AG04449 (cell line): ENCODE results near the gene GARIN5A.

ENCODE experiments used
- CTCF ChIA-PET: fragments of 350-600 bp; formaldehyde crosslinking; extraction: SDS; loops from one replicate; lab custom pipeline; 2021; ENCODE audit warnings: antibody characterized with exemption; lab: Yijun Ruan, JAX
- POLR2A ChIA-PET: fragments of 400-600, 350-600 bp; formaldehyde crosslinking; extraction: SDS; loops from one replicate; lab custom pipeline; 2020; ENCODE audit warnings: antibody characterized with exemption, inconsistent platforms; lab: Yijun Ruan, JAX
- DNase-seq: peaks from one replicate; pipeline ENCODE4 v3.0.0-alpha.2; 2010; ENCODE audit warnings: low read depth, low spot score
- H3K4me3 ChIP-seq: 2 replicates; pipeline ENCODE4 v1.5.1; 2011; ENCODE audit warnings: low read depth, mild to moderate bottlenecking, control low read depth, low read length
- TF ChIP-seq, protein P1 (sequence below): IDR thresholded peaks from one replicate; pipeline ENCODE4 v1.5.1; 2011; ENCODE audit warnings: mild to moderate bottlenecking, moderate library complexity, low read length, control low read depth, inconsistent platforms; ENCODE audit not compliant: insufficient read depth; ENCODE audit errors: missing control alignments

GARIN5A gene

GRCh38 chr19:50433201-50434180 is 43.2 kb downstream of the GARIN5A start:
- no peak overlapping the region for H3K4me3 ChIP-seq
- ChIA-PET POLR2A (no interaction called here), CTCF (no interaction called here)
- TF ChIP-seq, protein P1, sequence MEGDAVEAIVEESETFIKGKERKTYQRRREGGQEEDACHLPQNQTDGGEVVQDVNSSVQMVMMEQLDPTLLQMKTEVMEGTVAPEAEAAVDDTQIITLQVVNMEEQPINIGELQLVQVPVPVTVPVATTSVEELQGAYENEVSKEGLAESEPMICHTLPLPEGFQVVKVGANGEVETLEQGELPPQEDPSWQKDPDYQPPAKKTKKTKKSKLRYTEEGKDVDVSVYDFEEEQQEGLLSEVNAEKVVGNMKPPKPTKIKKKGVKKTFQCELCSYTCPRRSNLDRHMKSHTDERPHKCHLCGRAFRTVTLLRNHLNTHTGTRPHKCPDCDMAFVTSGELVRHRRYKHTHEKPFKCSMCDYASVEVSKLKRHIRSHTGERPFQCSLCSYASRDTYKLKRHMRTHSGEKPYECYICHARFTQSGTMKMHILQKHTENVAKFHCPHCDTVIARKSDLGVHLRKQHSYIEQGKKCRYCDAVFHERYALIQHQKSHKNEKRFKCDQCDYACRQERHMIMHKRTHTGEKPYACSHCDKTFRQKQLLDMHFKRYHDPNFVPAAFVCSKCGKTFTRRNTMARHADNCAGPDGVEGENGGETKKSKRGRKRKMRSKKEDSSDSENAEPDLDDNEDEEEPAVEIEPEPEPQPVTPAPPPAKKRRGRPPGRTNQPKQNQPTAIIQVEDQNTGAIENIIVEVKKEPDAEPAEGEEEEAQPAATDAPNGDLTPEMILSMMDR = no peak
- no peak for DNase-seq

GRCh38 chr19:50432221-50433028 is 44.2 kb downstream of the GARIN5A start, which contains the start of gene MYBPC2:
MYBPC2 (plus strand) TSS chr19:50432892; CDS start chr19:50432954, 62 bp downstream.
- peak within 1 kb of the TSS; percentile 68 for H3K4me3 ChIP-seq
- ChIA-PET POLR2A (no interaction called here), CTCF (no interaction called here)
- TF ChIP-seq, protein P1 = no peak
- no peak for DNase-seq

GRCh38 chr19:50431343-50432220 is 45.1 kb downstream of the GARIN5A start:
- CTCF ChIA-PET = interaction anchor here (1.1 kb wide), 1 partner anchor 19 kb away, joined by 3 read pairs; no protein-coding TSS in a partner anchor
- H3K4me3 ChIP-seq = peak overlapping the region; percentile 68
- DNase-seq = no peak
- POLR2A ChIA-PET = no interaction called here
- TF ChIP-seq, protein P1 = no peak

DNA sequence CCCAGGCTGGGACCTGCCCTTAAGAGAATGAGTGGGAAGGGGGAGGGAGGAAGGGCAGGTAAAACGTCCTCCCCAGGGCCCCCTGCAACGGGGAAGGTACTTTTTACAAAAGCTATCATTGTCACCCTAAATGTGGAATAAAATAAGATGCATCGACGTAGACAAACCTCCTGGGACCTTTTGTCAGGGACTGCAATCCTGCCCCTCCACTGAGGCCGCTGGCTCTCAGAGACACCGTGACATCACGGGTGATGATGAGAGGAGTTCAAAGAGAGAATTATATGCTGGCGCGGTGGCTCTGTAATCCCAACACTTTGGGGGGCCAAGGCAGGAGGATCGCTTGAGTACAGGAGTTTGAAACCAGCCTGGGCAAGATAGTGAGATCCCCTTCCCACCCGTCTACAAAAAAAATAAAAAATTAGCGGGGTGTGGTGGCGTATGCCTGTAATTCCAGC is 45.7 kb downstream of the GARIN5A start:
- POLR2A ChIA-PET = no interaction called here
- TF ChIP-seq, protein P1 = no peak
- CTCF ChIA-PET = interaction anchor here (1.0 to 1.1 kb wide), 2 partner anchors 15 to 18 kb away, joined by 3 to 5 read pairs; no protein-coding TSS in a partner anchor
- H3K4me3 ChIP-seq = no peak overlapping the region; the same call in none of the 2 replicates
- no peak for DNase-seq

- POLR2A ChIA-PET = no interaction called here
- DNase-seq = no peak
- TF ChIP-seq, protein P1 = no peak
- CTCF ChIA-PET = interaction anchor here (0.8 to 1.5 kb wide), 2 partner anchors 14 to 16 kb away, joined by 3 to 4 read pairs; no protein-coding TSS in a partner anchor
- H3K4me3 ChIP-seq = no peak overlapping the region
Observed at GRCh38 chr19:50428772-50429463, 47.7 kb downstream of the GARIN5A start.
